Non-pigmented ciliary epithelial cell (primary cell): ENCODE measurements around the gene ENTR1.

ENCODE experiments used
- DNase-seq: peaks from one replicate; pipeline ENCODE4 v3.0.0-alpha.2; 2010; ENCODE audit warnings: low read depth

Gene ENTR1

DNA sequence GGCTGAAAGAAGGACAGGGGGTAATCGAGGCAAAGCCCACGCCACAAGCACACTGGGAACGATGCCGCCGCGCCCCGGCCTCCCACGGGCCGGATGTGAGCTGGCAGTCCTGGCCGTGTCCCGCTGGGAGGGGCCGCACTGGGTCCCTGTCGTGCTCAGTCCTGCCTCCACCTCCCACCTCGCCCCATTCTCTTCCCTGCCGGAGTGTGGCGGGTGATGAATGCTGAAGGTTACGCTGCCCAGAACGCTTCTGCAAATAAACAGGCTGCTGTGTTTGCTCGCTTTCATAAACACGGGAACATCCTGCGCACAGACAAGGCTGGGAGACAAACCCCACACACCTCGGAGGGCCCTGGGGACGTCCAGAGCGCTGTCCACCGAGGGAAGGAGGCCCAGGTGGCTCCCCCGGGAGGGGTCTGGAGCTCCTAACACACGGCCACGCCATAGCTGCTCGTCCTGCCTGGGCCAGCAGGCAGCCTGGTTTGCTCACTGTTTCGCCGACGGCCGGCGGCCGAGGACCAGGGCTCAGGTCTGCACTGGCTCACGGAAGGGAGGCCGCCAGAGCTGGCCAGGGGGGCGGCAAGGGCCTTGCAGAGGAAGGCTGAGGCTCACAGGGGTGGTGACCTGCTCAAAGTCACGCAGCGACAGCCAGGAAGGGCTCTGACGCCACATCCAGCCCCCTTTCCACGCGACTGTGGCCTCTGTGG, 49.2 kb downstream of the ENTR1 start:
- no peak for DNase-seq

DNA sequence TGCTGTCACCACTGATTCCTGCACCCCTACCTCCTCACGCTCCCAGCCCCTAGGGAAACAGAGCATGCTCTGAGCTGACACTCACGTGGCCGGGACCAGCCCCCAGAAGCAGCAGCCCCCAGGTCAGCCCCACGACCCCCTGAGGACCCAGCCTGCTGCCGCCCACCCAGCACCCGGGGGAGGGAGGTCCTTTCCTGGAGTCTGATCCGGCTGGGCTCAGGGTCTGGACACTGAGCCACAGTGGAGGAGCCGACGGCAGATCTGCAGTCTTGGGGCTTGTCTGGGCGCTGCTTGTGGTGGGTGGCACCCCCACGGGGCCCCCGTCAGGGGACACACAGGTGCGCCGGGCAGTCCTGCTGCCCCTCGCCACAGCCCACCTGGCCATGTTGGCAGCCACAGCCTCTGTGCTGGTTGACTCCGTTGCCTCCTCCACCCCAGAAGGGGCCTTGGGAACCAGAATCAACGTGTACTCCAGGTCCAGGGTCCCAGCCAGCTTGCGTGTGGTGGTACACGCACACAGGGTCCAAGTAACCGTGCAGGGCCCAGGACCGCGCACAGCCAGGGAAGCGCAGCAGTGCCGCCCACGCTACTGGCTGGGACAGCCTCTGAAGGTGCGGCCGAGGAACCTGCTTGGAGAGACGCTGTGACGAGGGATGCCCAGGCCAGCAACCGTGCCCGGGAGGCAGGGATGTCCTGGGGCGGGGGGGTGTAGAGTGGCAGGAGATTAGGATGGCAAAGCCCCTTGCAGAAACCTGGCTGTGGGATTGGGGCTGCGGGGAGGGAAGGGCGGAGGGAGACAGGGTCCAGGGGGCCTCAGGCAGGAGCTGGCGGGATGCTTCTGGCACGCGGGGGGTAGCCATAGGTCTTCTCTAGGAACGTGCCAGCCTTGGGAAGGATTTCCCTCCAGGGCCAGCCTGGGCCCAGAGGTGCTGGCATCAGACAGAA, 50.4 kb downstream of the ENTR1 start:
- DNase-seq, result no peak

GRCh38 chr9:136358888-136359287, 51.5 kb downstream of the ENTR1 start:
- DNase-seq, result no peak

DNA sequence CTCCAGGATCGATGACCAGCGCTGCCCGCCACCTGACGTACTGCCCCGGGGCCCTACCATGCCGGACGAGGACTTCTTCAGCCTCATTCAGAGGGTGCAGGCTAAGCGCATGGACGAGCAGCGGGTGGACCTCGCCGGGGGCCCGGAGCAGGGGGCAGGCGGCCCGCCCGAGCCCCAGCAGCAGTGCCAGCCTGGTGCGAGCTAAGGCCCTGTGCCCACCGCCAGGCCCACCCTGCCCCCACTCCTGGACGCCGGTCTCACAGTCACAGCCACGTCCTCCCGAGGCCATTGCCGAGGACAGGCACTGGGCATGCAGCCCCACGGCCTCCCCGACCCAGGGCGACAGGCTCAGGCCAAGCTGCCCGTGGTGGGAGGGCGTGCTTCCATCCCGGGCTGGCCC, 52.4 kb downstream of the ENTR1 start:
- no peak for DNase-seq

- DNase-seq, result no peak
These were observed 53.1 kb downstream of the ENTR1 start for GRCh38 chr9:136357202-136357725.

DNA sequence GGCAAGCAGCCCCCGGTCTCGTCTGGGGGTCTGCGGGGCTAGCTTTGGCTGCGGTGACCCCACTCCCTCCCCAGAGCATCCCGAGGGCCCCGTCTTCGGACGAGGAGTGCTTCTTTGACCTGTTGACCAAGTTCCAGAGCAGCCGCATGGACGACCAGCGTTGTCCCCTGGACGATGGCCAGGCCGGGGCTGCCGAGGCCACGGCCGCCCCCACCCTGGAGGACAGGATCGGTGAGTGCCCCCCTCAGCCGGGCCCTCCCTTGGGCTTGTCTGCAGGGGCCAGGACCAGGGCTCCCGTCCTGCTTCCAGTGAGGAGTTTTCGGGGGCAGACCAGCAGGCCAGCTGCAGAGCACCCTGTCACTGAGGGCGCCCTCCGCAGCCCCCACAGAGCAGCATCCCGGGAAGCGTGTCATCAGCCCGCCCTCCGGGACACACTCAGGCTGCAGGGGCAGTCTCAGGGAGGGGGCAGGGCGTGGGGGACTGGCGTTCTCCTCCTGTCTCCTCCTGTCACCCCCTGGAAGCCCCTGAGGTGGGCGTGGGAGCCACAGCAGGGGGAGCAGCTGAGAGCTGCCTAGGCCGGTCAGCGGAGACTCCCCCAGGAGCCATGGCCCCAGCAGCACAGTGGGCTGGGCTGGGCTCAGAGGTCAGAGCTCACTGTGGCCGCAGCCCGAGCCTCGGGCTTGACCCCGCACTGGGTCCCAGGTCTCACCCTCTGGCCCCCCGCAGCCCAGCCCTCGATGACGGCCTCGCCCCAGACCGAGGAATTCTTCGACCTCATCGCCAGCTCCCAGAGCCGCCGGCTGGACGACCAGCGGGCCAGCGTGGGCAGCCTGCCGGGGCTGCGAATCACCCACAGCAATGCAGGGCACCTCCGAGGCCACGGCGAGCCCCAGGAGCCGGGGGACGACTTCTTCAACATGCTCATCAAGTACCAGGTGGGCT, 54.5 kb downstream of the ENTR1 start:
- no peak for DNase-seq

DNA sequence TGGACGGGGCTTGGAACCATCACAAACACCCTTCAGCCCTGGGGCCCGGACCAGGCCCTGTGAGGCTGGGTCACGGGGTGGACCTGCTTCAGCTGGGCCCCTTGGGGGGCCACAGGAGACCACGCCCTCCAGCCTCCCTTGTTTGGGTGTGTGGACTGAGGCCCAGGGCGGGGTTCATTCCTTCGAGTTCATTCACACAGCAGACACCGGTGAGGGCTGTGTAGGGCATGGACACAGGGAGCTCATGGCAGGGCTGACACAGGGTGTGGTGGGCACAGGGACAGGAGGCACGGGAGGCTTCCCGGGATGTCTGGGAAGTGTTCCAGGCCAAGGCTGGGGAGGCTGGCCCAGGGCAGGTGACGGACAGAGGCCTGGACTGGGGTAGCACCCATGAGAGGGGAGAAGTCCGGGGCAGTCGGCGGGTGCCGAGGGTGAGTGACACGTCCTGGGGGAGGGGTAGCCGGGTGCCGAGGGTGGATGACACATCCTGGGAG, 55.8 kb downstream of the ENTR1 start:
- DNase-seq, result no peak

DNA sequence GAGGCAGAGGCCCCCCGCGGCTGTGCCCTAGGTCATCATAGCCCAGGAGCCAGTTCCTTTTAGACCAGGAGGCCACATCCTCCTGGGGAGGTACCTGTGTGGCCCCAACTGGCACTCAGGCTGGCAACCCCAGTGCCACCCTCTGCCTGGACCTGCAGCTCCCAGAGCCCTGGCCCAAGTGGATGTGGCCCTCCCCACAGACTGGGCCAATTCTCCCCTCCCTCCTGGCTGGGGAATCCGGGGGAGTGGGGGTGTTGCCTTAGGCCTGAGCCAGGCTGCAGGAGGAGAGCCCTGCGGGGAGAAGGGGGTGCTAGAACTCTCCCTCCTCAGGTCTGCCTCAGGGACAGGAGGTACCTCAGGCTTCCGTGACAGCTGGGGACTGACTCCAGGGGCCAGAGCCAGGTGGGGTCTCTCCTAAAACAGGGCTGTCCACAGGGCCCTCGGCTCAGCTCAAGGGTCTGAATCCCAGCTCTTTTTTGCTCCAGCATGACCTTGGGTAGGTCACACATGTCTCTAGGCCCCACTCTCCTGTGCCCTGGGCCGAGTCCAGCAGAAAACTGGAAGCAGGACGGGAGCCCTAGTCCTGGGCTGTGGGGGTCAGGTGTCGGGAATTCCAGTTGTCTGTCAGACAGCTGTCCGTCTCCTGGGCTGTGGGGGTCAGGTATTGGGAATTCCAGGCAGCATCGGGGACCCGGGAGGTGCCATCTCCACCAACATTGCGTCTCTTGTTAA, 56.5 kb downstream of the ENTR1 start:
- DNase-seq, result no peak

DNA sequence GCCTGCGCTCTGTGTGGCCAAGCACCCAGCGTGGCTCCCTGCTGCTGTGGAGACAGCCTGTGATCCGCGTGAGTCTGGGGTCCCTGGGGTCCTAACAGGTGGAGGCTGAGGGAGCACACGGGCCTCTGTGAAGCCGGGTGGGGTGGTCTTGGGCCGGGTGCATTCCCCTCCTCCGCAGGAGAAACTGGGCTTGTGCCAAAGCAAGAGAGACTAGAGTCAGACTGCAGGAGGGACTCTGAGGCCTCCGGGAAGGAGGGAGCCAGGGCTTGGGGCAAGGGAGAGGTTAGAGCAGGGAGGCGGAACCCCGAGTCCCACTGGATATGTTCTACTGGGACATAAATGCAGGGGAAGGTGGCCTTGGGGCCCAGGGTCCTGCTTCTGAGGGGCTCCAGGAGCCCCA, 57.3 kb downstream of the ENTR1 start:
- no peak for DNase-seq

DNA sequence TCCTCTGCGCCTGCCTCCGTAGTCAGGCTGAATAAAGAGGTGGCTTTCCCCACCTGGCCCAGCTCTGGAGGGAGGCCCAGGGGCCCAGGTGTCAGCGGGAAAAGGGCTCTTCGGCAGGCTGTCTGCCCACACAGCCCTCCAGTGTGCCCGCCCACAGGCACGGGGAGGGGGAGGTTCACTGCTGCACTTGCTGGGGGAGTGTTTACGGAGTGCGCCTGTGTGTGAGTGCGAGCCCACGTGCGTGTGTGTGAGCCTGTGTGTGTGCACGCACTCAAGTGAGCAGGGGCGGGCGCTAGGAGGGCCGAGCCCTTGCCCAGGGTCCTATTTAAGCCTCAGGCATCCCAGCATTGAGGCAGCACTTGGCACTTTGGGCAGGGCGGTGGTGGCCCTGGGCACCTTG, 57.7 kb downstream of the ENTR1 start:
- DNase-seq, result no peak
